Ishikawa (cell line): ENCODE measurements around the gene DLGAP3.

ENCODE experiments used
- CEBPB ChIP-seq: IDR thresholded peaks from 2 replicates; pipeline ENCODE4 v1.6.1; 2012
- CREB1 ChIP-seq: IDR thresholded peaks from 2 replicates; pipeline ENCODE4 v1.6.1; 2012; ENCODE audit warnings: low read depth
- EGR1 ChIP-seq: IDR thresholded peaks from 2 replicates; pipeline ENCODE4 v1.6.1; 2012
- EP300 ChIP-seq: IDR thresholded peaks from 2 replicates; pipeline ENCODE4 v1.6.1; 2012; ENCODE audit warnings: borderline replicate concordance
- FOXM1 ChIP-seq: IDR thresholded peaks from 2 replicates; pipeline ENCODE4 v1.6.1; 2012; ENCODE audit warnings: low read depth, borderline replicate concordance
- NFIC ChIP-seq: IDR thresholded peaks from 2 replicates; pipeline ENCODE4 v1.6.1; 2012
- RAD21 ChIP-seq: IDR thresholded peaks from 2 replicates; pipeline ENCODE4 v1.6.1; 2012; ENCODE audit warnings: low read depth
- TAF1 ChIP-seq: IDR thresholded peaks from 2 replicates; pipeline ENCODE4 v1.6.1; 2012; ENCODE audit warnings: low read depth, mild to moderate bottlenecking
- TCF12 ChIP-seq: IDR thresholded peaks from 2 replicates; pipeline ENCODE4 v1.6.1; 2012; ENCODE audit warnings: low read depth
- TEAD4 ChIP-seq: IDR thresholded peaks from 2 replicates; pipeline ENCODE4 v1.6.1; 2012
- YY1 ChIP-seq: IDR thresholded peaks from 2 replicates; pipeline ENCODE4 v1.6.1; 2012; ENCODE audit warnings: low read depth
- ZBTB7A ChIP-seq: IDR thresholded peaks from 2 replicates; pipeline ENCODE4 v1.6.1; 2012; ENCODE audit warnings: low read depth
- TF ChIP-seq, protein P1 (sequence below): IDR thresholded peaks from 2 replicates; pipeline ENCODE4 v1.6.1; 2012
- TF ChIP-seq, protein P2 (sequence below): IDR thresholded peaks from 2 replicates; pipeline ENCODE4 v1.6.1; 2012; ENCODE audit warnings: low read depth, mild to moderate bottlenecking
- TF ChIP-seq, protein P3 (sequence below): IDR thresholded peaks from 2 replicates; pipeline ENCODE4 v1.6.1; 2012

The DLGAP3 gene

GRCh38 chr1:34927316-34927715 lies 2.1 kb downstream of the DLGAP3 start:
- no peak for TF ChIP-seq EP300
- no peak for TF ChIP-seq YY1
- TF ChIP-seq EGR1 = no peak
- TF ChIP-seq, protein P1, sequence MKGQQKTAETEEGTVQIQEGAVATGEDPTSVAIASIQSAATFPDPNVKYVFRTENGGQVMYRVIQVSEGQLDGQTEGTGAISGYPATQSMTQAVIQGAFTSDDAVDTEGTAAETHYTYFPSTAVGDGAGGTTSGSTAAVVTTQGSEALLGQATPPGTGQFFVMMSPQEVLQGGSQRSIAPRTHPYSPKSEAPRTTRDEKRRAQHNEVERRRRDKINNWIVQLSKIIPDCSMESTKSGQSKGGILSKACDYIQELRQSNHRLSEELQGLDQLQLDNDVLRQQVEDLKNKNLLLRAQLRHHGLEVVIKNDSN = no peak
- TF ChIP-seq, protein P2, sequence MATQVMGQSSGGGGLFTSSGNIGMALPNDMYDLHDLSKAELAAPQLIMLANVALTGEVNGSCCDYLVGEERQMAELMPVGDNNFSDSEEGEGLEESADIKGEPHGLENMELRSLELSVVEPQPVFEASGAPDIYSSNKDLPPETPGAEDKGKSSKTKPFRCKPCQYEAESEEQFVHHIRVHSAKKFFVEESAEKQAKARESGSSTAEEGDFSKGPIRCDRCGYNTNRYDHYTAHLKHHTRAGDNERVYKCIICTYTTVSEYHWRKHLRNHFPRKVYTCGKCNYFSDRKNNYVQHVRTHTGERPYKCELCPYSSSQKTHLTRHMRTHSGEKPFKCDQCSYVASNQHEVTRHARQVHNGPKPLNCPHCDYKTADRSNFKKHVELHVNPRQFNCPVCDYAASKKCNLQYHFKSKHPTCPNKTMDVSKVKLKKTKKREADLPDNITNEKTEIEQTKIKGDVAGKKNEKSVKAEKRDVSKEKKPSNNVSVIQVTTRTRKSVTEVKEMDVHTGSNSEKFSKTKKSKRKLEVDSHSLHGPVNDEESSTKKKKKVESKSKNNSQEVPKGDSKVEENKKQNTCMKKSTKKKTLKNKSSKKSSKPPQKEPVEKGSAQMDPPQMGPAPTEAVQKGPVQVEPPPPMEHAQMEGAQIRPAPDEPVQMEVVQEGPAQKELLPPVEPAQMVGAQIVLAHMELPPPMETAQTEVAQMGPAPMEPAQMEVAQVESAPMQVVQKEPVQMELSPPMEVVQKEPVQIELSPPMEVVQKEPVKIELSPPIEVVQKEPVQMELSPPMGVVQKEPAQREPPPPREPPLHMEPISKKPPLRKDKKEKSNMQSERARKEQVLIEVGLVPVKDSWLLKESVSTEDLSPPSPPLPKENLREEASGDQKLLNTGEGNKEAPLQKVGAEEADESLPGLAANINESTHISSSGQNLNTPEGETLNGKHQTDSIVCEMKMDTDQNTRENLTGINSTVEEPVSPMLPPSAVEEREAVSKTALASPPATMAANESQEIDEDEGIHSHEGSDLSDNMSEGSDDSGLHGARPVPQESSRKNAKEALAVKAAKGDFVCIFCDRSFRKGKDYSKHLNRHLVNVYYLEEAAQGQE = no peak
- TF ChIP-seq CEBPB = no peak
- TF ChIP-seq FOXM1 = no peak
- TF ChIP-seq, protein P3, sequence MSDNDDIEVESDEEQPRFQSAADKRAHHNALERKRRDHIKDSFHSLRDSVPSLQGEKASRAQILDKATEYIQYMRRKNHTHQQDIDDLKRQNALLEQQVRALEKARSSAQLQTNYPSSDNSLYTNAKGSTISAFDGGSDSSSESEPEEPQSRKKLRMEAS = no peak

DNA sequence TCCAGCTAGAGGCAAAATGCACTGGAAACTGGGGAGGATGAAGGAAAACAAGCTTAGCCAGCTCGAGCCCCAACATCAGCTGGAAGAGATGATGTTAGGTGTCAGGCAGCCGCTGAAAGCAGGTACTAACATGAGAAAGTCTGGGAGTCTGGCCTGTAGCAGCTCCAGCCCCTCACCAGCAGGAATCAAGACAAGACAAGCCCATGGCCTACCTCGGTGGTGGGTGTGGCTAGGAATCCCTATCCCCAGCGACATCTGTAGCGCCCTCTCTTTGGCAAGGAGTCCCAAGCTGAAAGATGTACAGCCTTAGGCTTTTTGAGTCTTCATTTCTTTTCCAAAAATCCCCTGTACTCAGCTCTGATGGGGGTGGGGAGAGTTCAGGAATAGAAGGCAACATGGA lies 2.6 kb downstream of the DLGAP3 start:
- TF ChIP-seq FOXM1 = no peak
- TF ChIP-seq CREB1 = no peak

GRCh38 chr1:34926156-34926555 lies 3.3 kb downstream of the DLGAP3 start:
- TF ChIP-seq TAF1 = no peak
- no peak for TF ChIP-seq YY1
- no peak for TF ChIP-seq RAD21
- TF ChIP-seq TCF12 = no peak
- TF ChIP-seq, protein P3 = no peak
- TF ChIP-seq TEAD4 = no peak
- TF ChIP-seq NFIC = no peak
- TF ChIP-seq, protein P1 = no peak
- TF ChIP-seq ZBTB7A = no peak
- no peak for TF ChIP-seq EP300

DNA sequence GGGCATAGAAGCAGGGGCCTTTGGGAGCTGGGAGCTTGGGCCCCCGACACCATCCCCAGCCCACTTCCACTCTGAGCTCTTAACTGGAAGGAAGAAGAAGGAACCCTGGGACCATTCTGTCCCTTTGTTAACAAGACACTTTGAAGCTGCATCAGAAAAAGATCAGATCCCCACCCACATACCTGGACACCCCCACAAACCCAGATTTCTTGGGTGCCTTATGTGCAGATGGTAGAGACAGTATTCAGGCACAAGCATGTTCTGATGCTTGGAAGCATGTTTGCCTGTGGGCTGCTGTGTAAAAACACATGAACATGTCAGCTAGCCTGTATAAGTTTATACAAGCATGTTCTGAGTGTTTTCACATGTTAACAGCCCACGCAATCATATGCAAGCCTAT lies 3.7 kb downstream of the DLGAP3 start:
- no peak for TF ChIP-seq CREB1
- no peak for TF ChIP-seq RAD21
- TF ChIP-seq TAF1 = no peak
- TF ChIP-seq, protein P2 = no peak
- TF ChIP-seq, protein P3 = no peak
- no peak for TF ChIP-seq TCF12
- TF ChIP-seq ZBTB7A = no peak
- TF ChIP-seq CEBPB = no peak
- no peak for TF ChIP-seq EP300

DNA sequence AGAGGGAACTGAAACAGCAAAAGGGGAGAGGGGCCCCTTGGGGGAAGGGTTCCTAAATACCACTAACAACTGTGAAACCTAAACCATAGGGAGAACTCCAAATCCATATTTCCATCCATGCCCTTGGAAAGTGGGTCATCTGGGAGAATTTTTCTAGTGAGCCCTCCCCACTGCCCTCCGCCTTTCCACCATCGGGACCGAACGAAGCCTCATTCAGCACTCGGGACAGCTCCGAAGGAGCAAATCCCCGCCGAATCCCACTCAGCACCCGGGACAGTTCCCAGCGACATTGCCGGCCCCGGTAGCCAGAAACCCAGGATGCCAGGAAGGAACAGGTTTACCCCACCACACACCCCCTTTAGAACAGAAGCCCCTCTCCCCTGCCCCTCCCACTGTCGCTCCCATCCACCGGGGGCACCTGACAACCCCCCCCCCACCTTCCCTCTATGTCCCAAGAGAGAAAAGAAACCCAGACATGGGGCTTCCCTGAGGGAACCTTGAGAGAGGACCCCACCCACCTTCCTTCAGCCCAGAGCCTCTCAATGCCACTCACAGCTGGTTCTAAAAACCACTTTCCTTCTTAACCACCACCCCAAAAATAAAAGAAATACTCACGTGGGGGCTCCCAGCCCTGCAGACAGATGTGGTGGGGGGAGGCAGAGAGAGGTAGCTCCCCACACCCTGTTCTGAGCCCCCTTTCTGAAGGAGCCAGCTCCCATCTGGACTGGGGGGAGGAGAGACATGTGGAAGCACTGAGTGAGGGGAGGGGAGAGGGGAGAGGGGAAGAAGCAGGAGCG lies 4.5 kb downstream of the DLGAP3 start:
- TF ChIP-seq, protein P3 = peak; percentile 38; the same call in 1 of the 2 replicates
- no peak; the same call in 1 of the 2 replicates for TF ChIP-seq ZBTB7A
- no peak for TF ChIP-seq TCF12
- TF ChIP-seq CREB1 = 0 out of 2 replicates have a peak, but pooled peaks have one; percentile 18
- TF ChIP-seq TAF1 = no peak
- no peak for TF ChIP-seq CEBPB
- TF ChIP-seq RAD21 = no peak
- TF ChIP-seq NFIC = no peak
- TF ChIP-seq, protein P2 = peak; percentile 96
- TF ChIP-seq, protein P1 = no peak
- TF ChIP-seq TEAD4 = peak; percentile 63
- TF ChIP-seq EGR1 = no peak
- peak; percentile 62; the same call in 1 of the 2 replicates for TF ChIP-seq YY1
- no peak for TF ChIP-seq FOXM1
- no peak for TF ChIP-seq EP300
